HG02588 (cell line): ENCODE data around the gene ADAM10.

Experiments used
- ATAC-seq: cut with Tn5 transposase; IDR thresholded peaks from one replicate; pipeline ENCODE4 v1.9.1; 2021; ENCODE audit warnings: mild to moderate bottlenecking, moderate library complexity; ENCODE audit not compliant: unreplicated experiment

Gene ADAM10

GRCh38 chr15:58584789-58585461 is 164.6 kb downstream of the ADAM10 start:
- no peak for ATAC-seq

GRCh38 chr15:58583171-58583908 is 166.2 kb downstream of the ADAM10 start:
- no peak for ATAC-seq

GRCh38 chr15:58582160-58582559 is 167.3 kb downstream of the ADAM10 start:
- ATAC-seq: no peak

- no peak for ATAC-seq
Observed at GRCh38 chr15:58576657-58577056, 172.8 kb downstream of the ADAM10 start.

GRCh38 chr15:58575045-58575786 is 174.3 kb downstream of the ADAM10 start:
- no peak for ATAC-seq

- ATAC-seq: no peak
Observed at GRCh38 chr15:58574631-58575030, 174.9 kb downstream of the ADAM10 start.

GRCh38 chr15:58573270-58573669 is 176.2 kb downstream of the ADAM10 start:
- ATAC-seq: no peak

GRCh38 chr15:58572521-58572920 is 177.0 kb downstream of the ADAM10 start:
- ATAC-seq: no peak

- no peak for ATAC-seq
Observed at GRCh38 chr15:58571491-58571890, 178.0 kb downstream of the ADAM10 start.

- no peak for ATAC-seq
Observed at GRCh38 chr15:58569455-58569854, 180.1 kb downstream of the ADAM10 start.

GRCh38 chr15:58568157-58568571 is 181.3 kb downstream of the ADAM10 start:
- no peak for ATAC-seq

- no peak for ATAC-seq
Observed at GRCh38 chr15:58566029-58566428, 183.5 kb downstream of the ADAM10 start.

- ATAC-seq: no peak
Observed at GRCh38 chr15:58565619-58566018, 183.9 kb downstream of the ADAM10 start.

GRCh38 chr15:58564981-58565380 is 184.5 kb downstream of the ADAM10 start:
- no peak for ATAC-seq

GRCh38 chr15:58562135-58562534 is 187.4 kb downstream of the ADAM10 start:
- no peak for ATAC-seq

GRCh38 chr15:58561321-58561720 is 188.2 kb downstream of the ADAM10 start:
- no peak for ATAC-seq

GRCh38 chr15:58559904-58560588 is 189.5 kb downstream of the ADAM10 start:
- no peak for ATAC-seq

- ATAC-seq: no peak
Observed at GRCh38 chr15:58558777-58559176, 190.7 kb downstream of the ADAM10 start.

GRCh38 chr15:58556541-58556940 is 193.0 kb downstream of the ADAM10 start:
- ATAC-seq: no peak

- ATAC-seq: no peak
Observed at GRCh38 chr15:58556028-58556361, 193.5 kb downstream of the ADAM10 start.
